GM12878 (cell line): ENCODE results near the gene SYTL2. TPM values are rescaled to one million over a fixed set of nuclear protein-coding genes. Genes with fewer than 3 reads are reported as not detected.

Experiments used
- ATAC-seq: fragments of 200-7000 bp; cut with Tn5 transposase; 3 replicates; pipeline ENCODE4 v1.9.1; 2020; ENCODE audit warnings: mild to moderate bottlenecking, moderate library complexity
- BruUV-seq: library from RNA; stranded (reverse); fragments of 400-500 nt; replicated peaks from 2 replicates; lab custom pipeline; 2021; lab: Mats Ljungman, UMichigan
- CTCF ChIA-PET: fragments of 300-600 bp; sonication (Branson Sonifier 250); formaldehyde crosslinking; extraction: SDS; loops from one replicate; lab custom pipeline; 2021; ENCODE audit warnings: inconsistent platforms; lab: Yijun Ruan, JAX
- POLR2A ChIA-PET: fragments of 350-600 bp; formaldehyde crosslinking; extraction: SDS; loops from one replicate; lab custom pipeline; 2021; ENCODE audit warnings: inconsistent platforms; lab: Charles Lee
- RAD21 ChIA-PET: fragments of 300-600 bp; sonication (Branson Sonifier 250); formaldehyde crosslinking; loops from one replicate; lab custom pipeline; 2023; ENCODE audit warnings: antibody characterized with exemption; ENCODE audit not compliant: unreplicated experiment; lab: Charles Lee
- SMC1A ChIA-PET: fragments of 300-600 bp; sonication (Branson Sonifier 250); formaldehyde crosslinking; loops from one replicate; lab custom pipeline; 2023; ENCODE audit not compliant: unreplicated experiment, uncharacterized antibody; lab: Charles Lee
- DNase-seq: peaks from one replicate; pipeline ENCODE4 v3.0.0-alpha.2; 2011; ENCODE audit warnings: low read depth, low spot score
- FAIRE-seq: peaks from 3 replicates; lab custom pipeline; 2011; peaks lifted over from hg19 to GRCh38; lab: Jason Lieb, UNC
- H2AFZ ChIP-seq: 2 replicates; pipeline ENCODE4 v1.6.0; 2011; ENCODE audit warnings: low read depth, low read length, control low read depth; ENCODE audit not compliant: control insufficient read depth
- H3K27ac ChIP-seq: 2 replicates; pipeline ENCODE4 v1.5.1; 2011; ENCODE audit warnings: control low read depth; ENCODE audit not compliant: control insufficient read depth, insufficient read depth
- H3K27me3 ChIP-seq, 2 experiments: replicated peaks in 1 of 2; 2 replicates each; pipeline versions ENCODE4 v1.6.0 to v1.6.1; 2011; ENCODE audit warnings: low read length in 1 of 2; ENCODE audit not compliant: control insufficient read depth in 2 of 2, insufficient read depth in 2 of 2
- H3K36me3 ChIP-seq, 2 experiments: 2 replicates each; pipeline ENCODE4 v1.5.1; 2011; ENCODE audit warnings: low read length in 1 of 2; ENCODE audit not compliant: control insufficient read depth in 2 of 2, insufficient read depth in 2 of 2
- H3K4me1 ChIP-seq: 2 replicates; pipeline ENCODE4 v1.6.1; 2011; ENCODE audit warnings: mild to moderate bottlenecking, low read length, moderate library complexity, mixed read lengths; ENCODE audit not compliant: control insufficient read depth, insufficient read depth
- H3K4me2 ChIP-seq: 2 replicates; pipeline ENCODE4 v1.6.0; 2011; ENCODE audit warnings: control low read depth; ENCODE audit not compliant: control insufficient read depth, insufficient read depth
- H3K4me3 ChIP-seq: fragments of 200-600 bp; sonication (generic); 2 replicates; pipeline ENCODE4 v1.5.1; 2016
- H3K79me2 ChIP-seq: 2 replicates; pipeline ENCODE4 v1.6.0; 2011; ENCODE audit warnings: low read length; ENCODE audit not compliant: control insufficient read depth, insufficient read depth
- H3K9ac ChIP-seq: 2 replicates; pipeline ENCODE4 v1.8.0; 2011; ENCODE audit warnings: low read length, control low read depth, mixed read lengths; ENCODE audit not compliant: control insufficient read depth, insufficient read depth
- H3K9me3 ChIP-seq: replicated peaks from 3 replicates; pipeline ENCODE4 v1.5.1; 2011; ENCODE audit warnings: mild to moderate bottlenecking, low read length; ENCODE audit not compliant: control insufficient read depth, insufficient read depth
- H4K20me1 ChIP-seq: 2 replicates; pipeline ENCODE4 v1.6.0; 2011; ENCODE audit not compliant: control insufficient read depth, insufficient read depth
- BCL11A ChIP-seq: IDR thresholded peaks from 2 replicates; pipeline ENCODE4 v1.6.1; 2011; ENCODE audit warnings: low read depth, low read length
- BHLHE40 ChIP-seq, 2 experiments: fragments of 450-650 bp in 1 of 2; IDR thresholded peaks; 2 replicates each; pipeline ENCODE4 v1.6.1; 2011 to 2017; ENCODE audit warnings: low read depth in 2 of 2, borderline replicate concordance in 1 of 2, improper control_type of control experiment in 1 of 2, low read length in 1 of 2, mild to moderate bottlenecking in 1 of 2
- CREM ChIP-seq: IDR thresholded peaks from 2 replicates; pipeline ENCODE4 v1.6.1; 2014; ENCODE audit warnings: antibody characterized with exemption, low read depth
- ESRRA ChIP-seq: IDR thresholded peaks from 2 replicates; pipeline ENCODE4 v1.6.1; 2012; ENCODE audit warnings: mild to moderate bottlenecking, low read length, improper control_type of control experiment
- ETV6 ChIP-seq, 2 experiments: fragments of 450-650 bp in 1 of 2; IDR thresholded peaks in 1 of 2; conservative IDR thresholded peaks in 1 of 2; 2 replicates each; pipeline ENCODE4 v1.6.1; 2014; ENCODE audit warnings: antibody characterized with exemption in 1 of 2, borderline replicate concordance in 1 of 2, low read depth in 1 of 2, mild to moderate bottlenecking in 1 of 2, moderate library complexity in 1 of 2
- MAX ChIP-seq: IDR thresholded peaks from 2 replicates; pipeline ENCODE4 v1.6.1; 2012; ENCODE audit warnings: low read depth, low read length, improper control_type of control experiment
- RAD51 ChIP-seq: fragments of 450-650 bp; IDR thresholded peaks from 2 replicates; pipeline ENCODE4 v1.6.1; 2016; ENCODE audit warnings: moderate library complexity, mild to moderate bottlenecking, inconsistent platforms
- SRF ChIP-seq, 2 experiments: IDR thresholded peaks; 2 replicates each; pipeline ENCODE4 v1.6.1; 2011; ENCODE audit warnings: low read depth in 2 of 2, low read length in 2 of 2, mild to moderate bottlenecking in 1 of 2, moderate library complexity in 1 of 2
- YBX1 ChIP-seq: fragments of 450-650 bp; IDR thresholded peaks from 2 replicates; pipeline ENCODE4 v1.6.1; 2016; ENCODE audit warnings: antibody characterized with exemption
- ZNF217 ChIP-seq: fragments of 450-650 bp; IDR thresholded peaks from 2 replicates; pipeline ENCODE4 v1.6.1; 2017; ENCODE audit warnings: antibody characterized with exemption, mild to moderate bottlenecking
- WGBS: methylation state at CpG from one replicate; pipeline ENCODE4 v1.1.6; 2016; ENCODE audit warnings: low lambda C conversion rate; ENCODE audit not compliant: insufficient replicate concordance, insufficient coverage; ENCODE audit errors: missing lambda C conversion rate; 5-methylcytosine and 5-hydroxymethylcytosine counted together
- in situ Hi-C: fragments of 300-500 bp; cut with MboI; formaldehyde crosslinking; loops from 9 replicates; pipeline ENCODE4 v1.14.3; 2018; ENCODE audit warnings: mixed read lengths
- intact Hi-C: fragments of 100-400 bp; cut with micrococcal nuclease; formaldehyde crosslinking; loops from one replicate; pipeline ENCODE4 v1.14.2; 2022; ENCODE audit not compliant: unreplicated experiment
- polyA plus RNA-seq, 11 experiments: library from polyadenylated mRNA; depleted of rRNA in 4 of 11; unstranded in 6 of 11; stranded (reverse) in 5 of 11; fragments of >200 nt; fragmentation: Nextera tagmentation in 4 of 11; fragmentation: Illumina TruSeq in 1 of 11; extraction: Ambion mirVana in 4 of 11; extraction: Trizol in 1 of 11; gene quantifications; 1 replicate in 1 of 11; 2 replicates in 10 of 11; pipeline versions ENCODE4 v1.2.1 to v1.2.3, GENCODE V29; 2011 to 2016; ENCODE audit warnings: inconsistent platforms in 2 of 11, missing spikeins in 2 of 11, low read depth in 1 of 11
- total RNA-seq, 4 experiments: library from RNA; depleted of rRNA in 3 of 4; stranded (reverse); fragments of >200 nt in 3 of 4; fragmentation: Illumina TruSeq in 1 of 4; extraction: Trizol in 1 of 4; gene quantifications; 2 replicates each; pipeline versions ENCODE4 v1.2.1 to v1.2.3, GENCODE V29; 2013 to 2021

SYTL2 gene
- total and polyA plus RNA-seq, 10 of the 15 experiments (the other 5 are each of a cell fraction or from before 2014, with no cell fraction given) = 0.02 to 1.4 (median 0.31) TPM; not detected in 2

- Histone ChIP-seq H3K36me3 (no peaks in the 10 kb centered on the region), H4K20me1 (no peaks in the 10 kb centered on the region), H3K9ac (no peak overlapping the region), H3K27ac (no peak overlapping the region), H3K79me2 (no peaks in the 10 kb centered on the region), H3K4me3 (no peak overlapping the region), H3K9me3 (no peaks in the 10 kb centered on the region), H3K27me3 (no peaks in the 10 kb centered on the region), H3K4me1 (no peaks in the 10 kb centered on the region)
- intact Hi-C loops (no loop called here), in situ Hi-C loops (no loop called here)
- POLR2A ChIA-PET = no interaction called here
- RAD21 ChIA-PET = no interaction called here
- DNase-seq (no peak), ATAC-seq (no peak)
- SMC1A ChIA-PET = no interaction called here
- no peak for TF ChIP-seq BHLHE40 (IDR thresholded peaks at IDR 0.05; ENCODE audit: borderline replicate concordance in 1 of 2, low read depth in 2 of 2, low read length in 1 of 2)
- TF ChIP-seq BCL11A = no peak
- TF ChIP-seq CREM = no peak
- TF ChIP-seq, all 136 proteins: peak for 0
- BruUV-seq = no TSS peak
- H2AFZ ChIP-seq = no peak overlapping the region
- CTCF ChIA-PET = no interaction called here
- no peak overlapping the region for H3K4me2 ChIP-seq
- FAIRE-seq = no peak
Measured at GRCh38 chr11:85751724-85752123, 59.2 kb downstream of the SYTL2 start.

GRCh38 chr11:85750646-85751045 is 60.3 kb downstream of the SYTL2 start:
- BruUV-seq = no TSS peak
- in situ Hi-C loops = no loop called here
- 35% methylated on average over 3 of the region's 3 CpGs for WGBS
- no peak overlapping the region for H3K27ac ChIP-seq
- intact Hi-C loops = no loop called here
- ATAC-seq = no peak
- no peaks in the 10 kb centered on the region for H4K20me1 ChIP-seq
- FAIRE-seq = no peak
- no peak overlapping the region for H3K4me2 ChIP-seq
- no peak overlapping the region for H3K4me3 ChIP-seq
- RAD21 ChIA-PET = no interaction called here
- no peaks in the 10 kb centered on the region for H3K9me3 ChIP-seq
- no peaks in the 10 kb centered on the region for H3K27me3 ChIP-seq
- SMC1A ChIA-PET = no interaction called here
- H3K9ac ChIP-seq = no peak overlapping the region
- CTCF ChIA-PET = no interaction called here
- POLR2A ChIA-PET = no interaction called here
- no peak overlapping the region for H2AFZ ChIP-seq
- DNase-seq = no peak
- TF ChIP-seq YBX1 = no peak
- no peak for TF ChIP-seq ETV6 (conservative IDR thresholded peaks at IDR 0.05 in 1 of 2, IDR thresholded peaks at IDR 0.05 in 1 of 2; ENCODE audit: borderline replicate concordance in 1 of 2, low read depth in 1 of 2)
- no peak for TF ChIP-seq RAD51
- TF ChIP-seq MAX = no peak
- TF ChIP-seq ZNF217 = no peak
- no peak for TF ChIP-seq SRF (IDR thresholded peaks at IDR 0.05; ENCODE audit: low read depth in 2 of 2, low read length in 2 of 2)
- TF ChIP-seq ESRRA = no peak
- no peaks in the 10 kb centered on the region for H3K4me1 ChIP-seq
- no peaks in the 10 kb centered on the region for H3K36me3 ChIP-seq
- H3K79me2 ChIP-seq = no peaks in the 10 kb centered on the region
